Measurements from ENCODE around the gene SMO.
"Not testable (repeated sequence)": the region's sequence is repeated elsewhere in the genome, so short reads cannot be mapped to it uniquely, and the experiment has no call there.

SMO gene

GRCh38 chr7:129231666-129232065, 43.2 kb downstream of the SMO start:
- DNase-seq (ENCODE audit: low read depth, low spot score): no peak

GRCh38 chr7:129238546-129238945, 50.1 kb downstream of the SMO start:
- DNase-seq (ENCODE audit: low read depth, low spot score): no peak

- no peak for DNase-seq (ENCODE audit: low read depth, low spot score)
Measured at GRCh38 chr7:129240119-129240820, 51.8 kb downstream of the SMO start.

- no peak for DNase-seq (ENCODE audit: low read depth, low spot score)
Measured at GRCh38 chr7:129244220-129244619, 55.8 kb downstream of the SMO start.

- no peak for DNase-seq (ENCODE audit: low read depth, low spot score)
Measured at GRCh38 chr7:129245533-129245932, 57.1 kb downstream of the SMO start.

- DNase-seq (ENCODE audit: low read depth, low spot score): no peak
Measured at GRCh38 chr7:129247087-129247486, 58.7 kb downstream of the SMO start.

GRCh38 chr7:129252128-129252527, 63.7 kb downstream of the SMO start:
- no peak for DNase-seq (ENCODE audit: low read depth, low spot score)

- DNase-seq (ENCODE audit: low read depth, low spot score): not testable (repeated sequence)
Measured at GRCh38 chr7:129252603-129253002, 64.2 kb downstream of the SMO start.

GRCh38 chr7:129255800-129256199, 67.4 kb downstream of the SMO start:
- no peak for DNase-seq (ENCODE audit: low read depth, low spot score)

- DNase-seq (ENCODE audit: low read depth, low spot score): no peak
Measured at GRCh38 chr7:129256221-129256620, 67.8 kb downstream of the SMO start.

- no peak for DNase-seq (ENCODE audit: low read depth, low spot score)
Measured at GRCh38 chr7:129257168-129257567, 68.7 kb downstream of the SMO start.

- DNase-seq (ENCODE audit: low read depth, low spot score): peak; percentile 77
Measured at GRCh38 chr7:129258649-129259389, 70.4 kb downstream of the SMO start.

GRCh38 chr7:129262324-129262723, 73.9 kb downstream of the SMO start:
- DNase-seq (ENCODE audit: low read depth, low spot score): peak; percentile 22
